GM20431 (cell line): ENCODE results near the gene SLFNL1.

Experiments
- in situ Hi-C: fragments of 300-500 bp; cut with MseI, MboI; formaldehyde crosslinking; loops from one replicate; pipeline ENCODE4 v1.15.0; 2020; ENCODE audit warnings: low sequenced_read_pairs; ENCODE audit not compliant: unreplicated experiment

The SLFNL1 gene

GRCh38 chr1:41021526-41022308 lies at the start of gene SLFNL1:
SLFNL1 (minus strand) TSS chr1:41021725; CDS start chr1:41020660, 1,065 bp downstream.
- in situ Hi-C loops: loop anchor here (25.0 kb wide), 1 partner anchor 216 kb away; the partner anchor contains the start of gene SCMH1

DNA sequence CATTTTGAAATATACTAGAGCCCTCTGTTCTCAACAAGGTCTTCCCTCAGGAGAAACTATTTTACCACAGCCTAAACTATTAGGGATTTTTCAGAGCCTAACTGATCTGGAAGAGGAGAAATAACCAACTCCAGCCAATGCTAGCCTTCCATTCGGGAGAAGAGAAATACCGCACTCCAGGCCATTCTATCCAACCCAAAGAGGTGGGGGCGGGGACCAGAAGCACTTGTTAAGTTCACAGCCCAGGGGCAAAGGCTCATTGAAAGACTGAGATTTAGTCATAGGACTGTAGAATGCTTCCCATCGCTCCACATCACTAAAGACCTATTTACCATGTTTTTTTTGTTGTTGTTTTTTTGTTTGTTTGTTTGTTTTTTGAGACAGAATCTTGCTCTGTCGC lies 35.4 kb upstream of the SLFNL1 start:
- in situ Hi-C loops: no loop called here

- in situ Hi-C loops: no loop called here
Measured at GRCh38 chr1:41053316-41053715, 31.8 kb upstream of the SLFNL1 start.

DNA sequence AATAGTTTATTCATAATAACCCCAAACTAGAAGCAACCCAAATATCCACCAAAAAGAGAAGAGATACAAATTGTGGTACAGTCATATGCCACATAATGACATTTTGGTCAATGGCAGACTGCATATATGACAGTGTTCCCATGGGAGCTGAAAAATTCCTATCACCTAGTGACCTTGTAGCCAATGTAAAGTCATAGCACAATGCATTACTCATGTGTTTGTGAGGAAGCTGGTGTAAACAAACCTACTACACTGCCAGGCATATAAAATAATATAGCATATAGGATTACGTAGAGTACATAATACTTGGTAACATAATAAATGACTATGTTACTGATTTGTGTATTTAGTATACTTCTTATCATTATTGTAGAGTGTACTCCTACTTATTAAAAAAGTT lies 29.5 kb upstream of the SLFNL1 start:
- in situ Hi-C loops: no loop called here

GRCh38 chr1:41048540-41048939 lies 27.0 kb upstream of the SLFNL1 start:
- in situ Hi-C loops: no loop called here

GRCh38 chr1:41046347-41046775 lies 24.8 kb upstream of the SLFNL1 start:
- in situ Hi-C loops: no loop called here

GRCh38 chr1:41045740-41046139 lies 24.2 kb upstream of the SLFNL1 start:
- in situ Hi-C loops: no loop called here

GRCh38 chr1:41044187-41044586 lies 22.7 kb upstream of the SLFNL1 start:
- in situ Hi-C loops: no loop called here

DNA sequence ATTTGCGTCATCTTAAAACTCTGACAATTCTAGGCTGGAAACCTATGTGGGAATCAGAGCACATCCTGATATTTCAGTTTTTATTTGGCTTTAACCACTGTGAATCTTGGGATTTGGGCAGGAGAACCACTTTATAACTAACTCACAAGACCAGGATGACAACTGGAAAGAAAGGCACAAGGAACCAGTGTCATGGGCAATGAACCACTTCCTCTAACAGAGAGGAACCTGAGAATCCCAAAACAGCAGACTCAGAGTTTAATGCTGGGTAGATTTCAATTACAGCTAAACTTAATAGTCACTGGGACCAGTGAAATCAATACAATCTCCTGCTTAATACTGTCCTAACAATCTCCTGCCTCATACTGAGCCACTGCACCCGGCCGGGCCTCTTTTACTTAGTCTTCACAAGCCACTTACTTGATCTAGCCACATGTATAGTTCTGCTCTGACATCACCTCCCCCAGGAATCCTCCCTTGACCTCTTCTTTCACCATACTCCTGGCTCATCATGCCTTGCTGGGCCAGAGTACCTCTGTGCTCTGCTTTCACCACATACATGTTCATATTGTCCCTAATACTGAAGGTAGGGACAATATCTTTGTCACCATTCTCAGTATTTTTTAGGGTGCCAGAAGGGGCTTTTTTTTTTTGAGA lies 20.2 kb upstream of the SLFNL1 start:
- in situ Hi-C loops: no loop called here

- in situ Hi-C loops: no loop called here
Measured at GRCh38 chr1:41038110-41038509, 16.6 kb upstream of the SLFNL1 start.

DNA sequence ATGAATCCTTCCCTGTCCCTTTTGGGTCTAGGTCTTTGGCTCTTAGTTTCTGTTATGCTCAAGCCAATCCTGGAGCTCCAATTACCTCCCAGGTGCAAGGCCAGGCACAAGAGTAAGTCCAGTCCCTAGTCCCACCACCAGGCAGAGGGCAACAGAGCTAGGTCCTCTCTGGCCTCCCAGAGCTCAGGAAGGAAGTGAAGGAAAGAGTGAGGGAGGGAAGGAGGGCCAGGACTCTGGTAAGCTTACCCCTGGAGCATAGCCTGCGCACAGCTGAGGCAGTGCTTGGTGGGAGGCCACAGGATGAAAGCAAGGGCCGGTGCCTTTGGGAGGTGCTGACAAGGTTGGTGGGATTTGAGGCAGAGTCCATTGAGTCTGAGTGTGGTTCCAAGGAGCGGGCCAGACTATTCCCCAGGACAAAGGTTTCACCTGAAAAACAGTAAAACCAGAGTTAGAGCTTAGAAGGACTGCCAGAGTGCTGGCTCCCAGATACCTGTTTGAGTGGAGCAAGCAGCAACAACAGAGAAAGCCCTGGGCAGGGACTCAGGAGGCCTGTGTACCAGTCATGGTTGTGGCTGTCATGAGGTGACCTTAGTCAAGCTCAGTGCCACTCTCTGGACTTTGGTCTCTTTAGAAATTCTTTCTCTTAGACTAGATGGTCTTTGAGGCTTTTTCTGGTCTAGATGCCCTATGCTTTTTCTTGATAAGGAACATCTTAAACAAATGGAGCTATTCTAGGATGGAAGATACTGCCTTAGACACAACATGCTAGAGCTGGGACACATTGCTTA lies 15.8 kb upstream of the SLFNL1 start:
- in situ Hi-C loops: no loop called here

GRCh38 chr1:41033272-41033671 lies 11.7 kb upstream of the SLFNL1 start:
- in situ Hi-C loops: no loop called here

DNA sequence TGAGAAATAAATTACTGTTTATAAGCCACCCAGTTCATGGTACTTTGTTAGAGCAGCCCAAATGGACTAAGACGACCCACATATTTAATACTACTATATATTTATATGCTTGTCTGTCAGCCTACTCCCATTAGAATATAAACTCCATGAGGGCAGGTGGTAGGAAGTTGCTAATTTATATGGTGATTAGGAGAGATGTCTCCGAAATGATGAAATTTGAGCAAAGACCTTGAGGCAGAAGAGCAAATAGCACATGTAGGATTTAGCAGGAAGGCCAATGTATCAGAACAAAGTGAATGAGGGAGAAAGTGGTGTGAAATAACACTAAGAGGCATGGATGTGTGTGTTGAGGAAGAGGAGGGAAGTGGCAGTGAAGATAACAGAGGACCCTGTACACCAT lies 10.6 kb upstream of the SLFNL1 start:
- in situ Hi-C loops: no loop called here

GRCh38 chr1:41030872-41031616 lies 9.5 kb upstream of the SLFNL1 start:
- in situ Hi-C loops: no loop called here

GRCh38 chr1:41028034-41028642 lies 6.6 kb upstream of the SLFNL1 start:
- in situ Hi-C loops: no loop called here

- in situ Hi-C loops: no loop called here
Measured at GRCh38 chr1:41025979-41026819, 4.7 kb upstream of the SLFNL1 start.

DNA sequence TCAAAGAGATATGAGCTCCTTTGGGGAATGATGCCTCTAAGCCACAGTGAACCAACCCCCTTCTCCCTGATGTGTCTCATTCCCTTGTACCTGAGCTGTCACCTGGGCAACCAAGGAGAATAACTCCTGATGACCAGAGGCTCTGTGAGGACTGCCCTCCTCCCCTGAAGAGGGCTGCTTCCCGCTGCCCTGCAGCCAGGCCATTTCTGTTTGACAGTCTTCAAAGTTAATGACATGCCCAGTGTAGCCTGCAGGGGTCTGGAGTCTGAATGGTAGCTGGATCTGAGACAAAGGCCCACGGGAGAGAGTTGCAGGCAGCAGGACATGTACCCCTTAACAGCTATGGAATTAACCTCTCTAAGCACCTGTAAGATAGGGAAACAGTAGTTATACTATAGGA lies 3.4 kb upstream of the SLFNL1 start:
- in situ Hi-C loops: loop anchor here (25.0 kb wide), 1 partner anchor 212 kb away; the partner anchor contains the start of gene SCMH1

- in situ Hi-C loops: loop anchor here (25.0 kb wide), 1 partner anchor 214 kb away; the partner anchor contains the start of gene SCMH1
Measured at GRCh38 chr1:41023279-41023990, 1.9 kb upstream of the SLFNL1 start.
